ENCODE measurements around the gene MBTPS1.

- TF ChIP-seq CTCF (IDR thresholded peaks at IDR 0.05; ENCODE audit: poor library complexity, severe bottlenecking) (no peak), EZH2 (IDR thresholded peaks at IDR 0.05; ENCODE audit: borderline replicate concordance, insufficient read depth, low read length, poor library complexity, severe bottlenecking) (no peak), POLR2AphosphoS5 (IDR thresholded peaks at IDR 0.05) (no peak)
These were observed 44.7 kb downstream of the MBTPS1 start for GRCh38 chr16:84072014-84072413.

Data from neural cell (in vitro differentiated cells).